SJSA1 (cell line): ENCODE measurements around the gene SLC30A2. TPM values are rescaled to one million over a fixed set of nuclear protein-coding genes. Genes with fewer than 3 reads are reported as not detected.

Source experiments
- DNase-seq, 2 experiments: peaks; one replicate each; pipeline ENCODE4 v3.0.0-alpha.2; 2015 to 2020; ENCODE audit warnings: low spot score in 2 of 2, low read depth in 1 of 2
- H3K27ac ChIP-seq: fragments of 250-450 bp; sonication (Bioruptor Pico); 2 replicates; pipeline ENCODE4 v1.5.1; 2020; ENCODE audit warnings: mild to moderate bottlenecking, moderate library complexity
- H3K27me3 ChIP-seq: fragments of 250-450 bp; sonication (Bioruptor Pico); replicated peaks from 2 replicates; pipeline ENCODE4 v1.5.1; 2020; ENCODE audit warnings: mild to moderate bottlenecking, moderate library complexity
- H3K36me3 ChIP-seq: fragments of 250-450 bp; sonication (Bioruptor Pico); 2 replicates; pipeline ENCODE4 v1.5.1; 2020; ENCODE audit warnings: mild to moderate bottlenecking
- H3K4me1 ChIP-seq: fragments of 250-450 bp; sonication (Bioruptor Pico); replicated peaks from 2 replicates; pipeline ENCODE4 v1.6.1; 2021; ENCODE audit warnings: mild to moderate bottlenecking
- H3K4me3 ChIP-seq: fragments of 250-450 bp; sonication (Bioruptor Pico); 2 replicates; pipeline ENCODE4 v1.5.1; 2020; ENCODE audit warnings: mild to moderate bottlenecking
- H3K9me3 ChIP-seq: fragments of 250-450 bp; sonication (Bioruptor Pico); replicated peaks from 2 replicates; pipeline ENCODE4 v1.5.1; 2020; ENCODE audit warnings: mild to moderate bottlenecking
- total RNA-seq: library from RNA; depleted of rRNA; stranded (reverse); fragments of >200 nt; shearing (Covaris generic); gene quantifications from 2 replicates; pipeline ENCODE4 v1.2.3, GENCODE V29; 2014

SLC30A2 gene
- total RNA-seq, 1 experiment from 2014 or later: not detected

DNA sequence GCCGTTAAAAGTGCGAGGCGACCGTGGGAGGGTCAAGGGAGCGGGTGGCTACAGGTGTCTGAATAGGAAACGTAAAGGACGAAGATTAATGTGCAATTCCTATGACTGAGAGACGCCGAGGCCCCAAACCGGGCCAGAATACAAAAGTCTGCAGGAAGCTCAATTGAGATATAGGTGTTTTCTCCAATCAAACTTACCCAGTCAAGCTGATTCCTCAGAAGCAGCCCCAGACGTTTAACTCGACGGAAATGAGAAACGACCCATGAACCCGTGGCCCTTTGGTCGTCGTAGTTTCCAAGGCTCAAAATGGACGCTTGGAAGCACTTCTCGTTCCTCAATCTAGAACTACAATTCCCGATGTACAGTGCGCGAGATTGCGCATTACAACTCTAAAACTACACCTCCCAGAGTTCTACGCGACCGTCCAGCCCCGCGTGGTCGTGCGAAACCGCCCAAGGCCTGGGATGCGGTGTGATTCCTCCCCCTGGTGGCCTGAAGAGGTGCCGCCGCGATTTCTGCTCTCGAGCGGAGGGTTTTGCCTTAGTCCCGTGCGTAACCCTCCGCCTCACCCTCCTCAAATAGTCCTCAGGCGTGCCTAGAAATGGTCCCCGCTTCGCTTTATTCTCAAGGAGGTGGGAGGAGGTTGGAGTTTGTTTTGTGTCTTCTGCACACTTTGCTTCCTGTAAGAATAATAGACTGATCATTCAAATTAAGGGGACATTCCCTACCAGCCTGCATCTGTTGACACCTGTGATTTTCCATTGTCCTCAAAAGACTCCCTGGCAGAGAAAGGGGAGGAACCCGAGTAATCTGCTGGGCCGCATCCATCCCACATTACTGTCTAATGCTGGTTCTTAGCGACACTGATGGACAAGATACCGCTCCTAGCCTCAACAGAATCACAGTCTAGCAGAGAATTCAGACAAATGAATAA lies 47.8 kb downstream of the SLC30A2 start, which contains the start of gene PAFAH2:
TSS of gene PAFAH2 (minus strand) at position 236 of the 934 bp plus-strand sequence. CDS start 7,247 bp downstream, outside the sequence.
- Histone ChIP-seq H3K27ac (peak within 1 kb of the TSS; percentile 6; the same call in 1 of the 2 replicates), H3K4me1 (peaks cover 13% of the 10 kb centered on the region), H3K27me3 (no peaks in the 10 kb centered on the region), H3K4me3 (peak within 1 kb of the TSS; percentile 47), H3K9me3 (no peaks in the 10 kb centered on the region), H3K36me3 (no peaks in the 10 kb centered on the region; the same call in 1 of the 2 replicates)
- DNase-seq: peak; percentile 95 to 98

DNA sequence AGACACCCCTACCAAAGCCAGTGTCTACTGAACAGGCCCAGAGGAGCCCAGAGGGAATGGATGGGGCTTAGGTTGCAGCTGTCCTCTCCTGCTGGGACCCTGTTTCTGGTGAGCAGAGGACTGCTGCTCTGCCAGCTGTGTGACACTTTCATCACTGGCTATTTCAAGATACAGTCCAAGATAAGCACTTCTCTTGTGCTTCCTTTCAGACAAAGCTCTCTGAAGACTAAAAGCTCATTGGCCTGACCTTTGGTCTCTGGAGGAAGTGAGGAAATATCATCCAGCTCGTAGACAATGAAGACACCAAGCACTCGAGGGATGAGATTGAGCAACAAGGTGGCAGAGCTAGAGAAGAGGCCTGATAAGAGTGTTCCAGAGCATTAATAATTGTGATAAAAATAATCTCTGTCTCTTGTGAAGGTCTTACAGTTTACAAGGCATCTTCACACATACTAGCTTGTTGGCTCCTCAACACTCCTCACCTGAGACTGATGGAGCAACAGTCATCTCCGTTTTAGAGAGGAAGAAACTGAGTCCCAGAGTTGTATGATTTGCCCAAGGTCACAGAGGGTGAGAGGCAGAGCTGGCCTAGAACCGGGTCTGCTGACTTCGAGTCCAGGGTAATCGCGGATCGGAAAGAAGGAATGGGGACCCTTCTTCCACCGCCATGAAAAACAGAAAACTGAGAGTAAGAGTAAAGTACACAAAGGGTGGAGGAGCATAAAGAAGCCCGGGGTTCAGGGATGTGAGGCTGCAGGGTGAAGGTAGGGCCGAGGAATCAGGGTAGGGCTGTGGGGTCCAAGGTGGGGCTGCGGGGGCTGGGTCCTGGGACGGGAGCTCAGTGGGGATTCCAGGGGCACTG lies 48.7 kb downstream of the SLC30A2 start:
- H3K36me3 ChIP-seq: no peaks in the 10 kb centered on the region; the same call in 1 of the 2 replicates
- H3K27me3 ChIP-seq: no peaks in the 10 kb centered on the region
- peak overlapping the region; percentile 6; the same call in 1 of the 2 replicates for H3K27ac ChIP-seq
- DNase-seq: peak in 1 of 2 experiments; percentile 12
- H3K4me3 ChIP-seq: peak overlapping the region; percentile 47
- no peaks in the 10 kb centered on the region for H3K9me3 ChIP-seq
- peaks cover 13% of the 10 kb centered on the region for H3K4me1 ChIP-seq

DNA sequence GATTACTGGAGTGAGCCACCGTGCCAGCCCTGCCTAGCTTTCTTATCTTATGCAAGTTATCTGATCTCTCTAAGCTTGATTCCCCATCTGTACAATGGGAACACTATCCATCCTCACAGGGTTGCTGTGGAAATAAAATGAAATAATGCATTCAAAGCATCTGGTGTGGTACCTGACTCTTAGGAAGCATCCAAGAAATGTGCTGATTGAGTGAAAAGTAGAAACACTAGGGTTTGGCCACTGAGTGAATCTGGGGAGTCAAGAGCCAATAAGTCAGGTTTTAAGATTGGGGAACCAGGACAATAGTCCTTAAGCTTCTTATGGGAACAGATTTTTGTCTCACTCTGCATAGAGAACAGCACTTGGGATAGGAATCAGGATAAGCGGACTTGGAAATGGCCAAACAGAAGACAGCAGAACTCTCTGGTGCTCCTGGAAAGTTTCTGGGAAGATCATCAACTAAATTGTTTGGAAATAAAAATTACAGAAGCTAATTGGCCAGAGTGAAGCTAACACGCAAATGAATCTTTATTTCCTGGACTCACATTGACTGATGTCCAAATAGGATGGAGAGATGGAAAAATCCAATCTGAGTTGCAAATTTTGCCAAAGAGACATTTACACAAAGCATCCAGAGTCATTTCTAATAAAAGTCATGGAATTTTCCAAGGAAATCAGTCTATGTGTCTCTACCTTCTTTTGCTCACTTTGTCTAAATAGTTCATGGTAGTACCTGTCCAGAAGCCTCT lies 51.3 kb downstream of the SLC30A2 start:
- Histone ChIP-seq H3K36me3 (no peaks in the 10 kb centered on the region; the same call in 1 of the 2 replicates), H3K9me3 (no peaks in the 10 kb centered on the region), H3K27me3 (no peaks in the 10 kb centered on the region), H3K27ac (no peak overlapping the region), H3K4me3 (no peak overlapping the region), H3K4me1 (peaks cover 13% of the 10 kb centered on the region)
- DNase-seq: no peak

DNA sequence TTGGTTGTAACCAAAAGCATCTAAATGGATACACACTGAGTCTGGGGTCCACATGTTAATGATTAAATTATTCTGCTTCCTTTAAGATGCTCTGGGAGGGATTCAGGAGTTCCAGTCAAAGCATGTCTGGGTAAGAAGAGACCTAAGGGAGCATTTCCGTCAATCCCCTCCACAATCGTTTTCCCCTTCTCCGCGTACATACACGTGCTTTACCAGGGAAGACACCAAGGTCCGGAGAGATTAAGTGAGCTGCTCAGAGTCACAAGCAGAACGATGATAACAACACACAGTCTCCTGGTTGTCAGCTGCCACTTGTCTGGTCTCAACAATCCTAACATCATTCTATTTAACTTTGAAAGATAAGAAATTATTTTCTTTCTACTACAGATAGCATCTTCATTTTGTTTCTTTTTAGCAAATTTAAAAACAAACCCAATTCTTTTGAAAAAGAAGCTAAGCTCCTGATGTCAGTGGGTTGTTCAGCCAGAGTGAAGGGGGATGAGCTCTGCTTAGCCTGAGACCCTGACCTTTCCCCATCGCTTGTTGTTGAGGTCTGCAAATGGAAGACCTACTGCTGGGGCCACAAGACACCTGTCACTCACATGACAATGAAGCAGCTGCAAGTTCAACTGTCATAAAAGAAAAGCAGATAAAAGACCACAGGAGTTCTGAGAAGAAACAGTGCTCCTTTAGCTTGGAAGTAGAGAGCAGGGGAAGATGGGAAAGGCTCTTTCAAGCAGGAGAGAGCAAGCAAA lies 52.5 kb downstream of the SLC30A2 start:
- no peaks in the 10 kb centered on the region for H3K9me3 ChIP-seq
- H3K4me3 ChIP-seq: no peak overlapping the region
- H3K27me3 ChIP-seq: no peaks in the 10 kb centered on the region
- no peak for DNase-seq
- H3K36me3 ChIP-seq: no peaks in the 10 kb centered on the region; the same call in 1 of the 2 replicates
- H3K27ac ChIP-seq: no peak overlapping the region
- peaks cover 10% of the 10 kb centered on the region for H3K4me1 ChIP-seq

DNA sequence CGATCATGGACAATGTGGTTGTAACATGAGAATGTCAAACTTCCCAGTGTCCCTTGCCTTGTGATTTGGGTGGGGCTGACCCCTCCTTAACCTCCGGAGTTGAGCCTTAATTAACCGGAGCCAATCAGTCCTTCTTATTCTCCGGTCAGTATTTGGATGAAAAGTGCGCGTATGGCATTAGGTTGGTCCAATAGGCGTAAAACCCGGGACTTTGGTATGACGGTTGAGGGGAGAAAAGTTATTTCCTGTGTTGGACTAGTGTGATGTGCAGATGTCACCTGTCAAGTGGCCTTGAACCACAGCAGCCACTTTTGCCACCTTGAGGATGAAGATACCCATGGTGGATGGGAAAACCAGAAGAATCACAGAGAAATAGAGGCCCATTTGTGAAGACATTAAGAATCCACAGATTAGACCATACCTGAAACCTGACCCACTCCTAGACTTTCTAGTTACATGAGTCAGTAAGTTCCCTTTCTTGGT lies 53.2 kb downstream of the SLC30A2 start:
- Histone ChIP-seq H3K36me3 (no peaks in the 10 kb centered on the region; the same call in 1 of the 2 replicates), H3K9me3 (no peaks in the 10 kb centered on the region), H3K4me3 (no peak overlapping the region), H3K27me3 (no peaks in the 10 kb centered on the region), H3K27ac (no peak overlapping the region), H3K4me1 (peaks cover 8% of the 10 kb centered on the region)
- no peak for DNase-seq

DNA sequence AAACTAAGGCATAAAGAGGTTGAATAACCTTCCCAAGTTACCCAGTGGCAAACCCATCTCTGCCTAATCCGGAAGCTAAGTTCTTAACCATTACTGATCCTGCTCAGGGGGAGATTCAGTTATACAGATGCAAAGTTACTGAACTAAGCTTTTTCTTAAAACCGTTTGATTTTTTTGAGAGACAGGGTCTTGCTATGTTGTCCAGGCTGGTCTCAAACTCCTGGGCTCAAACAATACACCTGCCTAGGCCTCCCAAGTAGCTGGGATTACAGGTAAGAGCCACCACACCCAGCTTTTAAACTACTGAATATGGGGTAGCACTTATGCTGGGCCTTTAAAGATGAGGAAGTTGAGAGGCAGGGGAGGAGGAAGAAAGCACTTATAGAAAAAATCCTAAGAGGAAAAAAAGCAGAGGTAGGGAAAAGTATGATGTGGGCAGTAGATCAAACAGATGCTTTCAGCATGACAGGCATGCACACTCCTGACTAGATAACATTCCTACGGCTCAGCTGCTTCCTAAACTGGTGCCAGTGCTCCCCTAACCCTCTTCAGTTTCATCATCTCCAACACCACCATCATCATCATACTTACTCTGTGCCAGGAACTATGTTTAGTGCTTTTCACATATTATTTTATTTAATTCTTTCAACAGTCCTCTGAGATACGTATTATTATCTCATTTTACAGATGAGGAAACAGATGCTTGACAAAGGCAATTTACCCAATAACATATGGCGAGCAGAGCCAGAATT lies 53.8 kb downstream of the SLC30A2 start:
- Histone ChIP-seq H3K27ac (no peak overlapping the region), H3K27me3 (no peaks in the 10 kb centered on the region)

DNA sequence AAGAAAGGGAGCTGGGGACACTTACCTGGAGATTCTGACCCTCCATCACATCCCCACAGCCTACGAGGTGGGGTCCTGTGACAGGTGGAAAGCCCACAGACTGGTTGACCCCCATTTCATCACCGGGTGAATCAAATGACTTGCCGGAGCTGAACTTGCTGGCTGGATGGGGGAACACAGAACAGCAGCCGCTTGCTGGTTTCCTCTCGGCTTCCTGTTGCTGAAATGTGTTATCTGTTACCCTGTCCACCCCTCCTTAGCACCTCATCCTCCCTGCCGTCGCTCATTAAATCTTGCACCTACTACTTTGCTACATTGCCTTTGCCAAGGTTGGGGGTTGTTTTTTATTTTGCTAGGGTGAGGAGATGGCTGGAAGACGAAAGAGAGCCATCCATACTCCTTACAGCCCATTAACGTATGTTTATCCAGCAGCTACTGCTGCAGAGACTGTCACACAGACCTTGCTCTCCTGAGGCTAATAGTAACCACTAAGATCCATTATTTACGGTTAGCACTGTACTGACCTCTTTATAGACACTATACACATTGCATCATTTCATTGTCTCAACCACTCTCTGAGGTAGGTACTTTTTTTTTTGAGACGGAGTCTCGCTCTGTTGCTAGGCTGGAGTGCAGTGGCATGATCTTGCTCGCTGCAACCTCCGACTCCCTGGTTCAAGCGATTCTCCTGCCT lies 55.1 kb downstream of the SLC30A2 start:
- Histone ChIP-seq H3K36me3 (peaks cover 2% of the 10 kb centered on the region; the same call in 1 of the 2 replicates), H3K9me3 (no peaks in the 10 kb centered on the region), H3K4me1 (no peaks in the 10 kb centered on the region)

More for the DNA sequence above, 53.8 kb downstream of the SLC30A2 start:
- Histone ChIP-seq H3K9me3 (no peaks in the 10 kb centered on the region), H3K36me3 (no peaks in the 10 kb centered on the region; the same call in 1 of the 2 replicates), H3K4me3 (no peak overlapping the region), H3K4me1 (peaks cover 5% of the 10 kb centered on the region)
- DNase-seq: no peak

DNA sequence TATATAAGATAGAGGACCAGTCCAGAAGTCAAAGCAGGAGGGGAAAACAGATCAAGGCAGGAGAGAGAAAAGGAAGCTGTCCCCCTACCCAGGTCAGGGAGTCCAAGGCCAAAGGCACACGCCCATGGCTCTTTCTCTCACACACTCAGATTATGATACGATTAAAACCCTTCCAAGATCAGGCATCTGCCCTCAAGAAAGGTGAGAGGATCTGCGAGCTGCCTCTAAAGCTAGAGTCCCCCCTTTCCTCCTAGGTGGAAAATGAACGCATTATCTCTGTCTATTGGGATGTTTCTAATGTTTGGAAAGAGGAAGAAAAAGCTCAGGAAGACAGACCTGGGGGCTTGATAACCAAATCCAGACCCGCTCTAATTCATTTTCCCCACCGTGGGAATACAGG lies 55.7 kb downstream of the SLC30A2 start:
- no peak for DNase-seq
- no peak overlapping the region for H3K27ac ChIP-seq
- H3K4me3 ChIP-seq: no peak overlapping the region
- H3K9me3 ChIP-seq: no peaks in the 10 kb centered on the region
- no peaks in the 10 kb centered on the region for H3K27me3 ChIP-seq
- H3K4me1 ChIP-seq: no peaks in the 10 kb centered on the region
- H3K36me3 ChIP-seq: peaks cover 6% of the 10 kb centered on the region

More for the DNA sequence above, 55.1 kb downstream of the SLC30A2 start:
- Histone ChIP-seq H3K4me3 (no peak overlapping the region), H3K27ac (no peak overlapping the region), H3K27me3 (no peaks in the 10 kb centered on the region)
- no peak for DNase-seq

DNA sequence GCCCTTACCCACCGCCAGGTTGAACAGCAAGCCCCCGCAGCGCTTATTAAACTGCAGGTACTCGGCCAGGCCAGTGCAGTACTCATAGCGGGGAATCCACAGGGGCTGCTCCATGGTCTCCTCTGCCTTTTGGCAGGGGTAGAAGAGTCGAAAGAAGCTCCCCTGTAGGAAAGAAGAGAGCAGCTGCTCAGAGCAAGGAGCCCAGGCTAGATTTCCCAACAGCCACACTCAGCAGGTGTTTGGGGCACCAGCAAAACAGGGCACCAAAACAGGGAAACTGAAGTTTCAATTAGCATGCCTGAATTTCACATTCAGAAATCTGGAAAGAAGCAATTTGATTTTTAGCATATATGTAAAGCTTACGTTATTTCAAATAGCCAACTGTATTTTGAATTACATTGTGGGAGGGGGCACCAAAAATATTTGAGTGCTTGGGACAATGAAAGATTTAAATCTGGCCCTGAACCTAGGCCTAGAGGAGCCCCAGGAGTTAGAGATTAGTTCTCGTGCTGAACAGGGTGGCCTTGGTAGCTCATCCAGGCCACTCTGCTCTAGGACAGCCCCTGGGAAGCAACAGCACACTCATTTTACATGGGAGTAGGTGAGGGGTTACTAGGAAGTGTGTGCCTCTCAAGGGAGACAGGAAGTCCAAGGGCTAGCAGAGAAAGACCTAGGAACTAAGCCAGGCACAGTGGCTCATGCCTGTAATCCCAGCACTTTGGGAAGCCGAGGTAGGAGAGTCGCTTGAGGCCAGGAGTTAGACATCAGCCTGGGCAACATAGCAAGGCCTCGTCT lies 56.3 kb downstream of the SLC30A2 start:
- Histone ChIP-seq H3K27me3 (no peaks in the 10 kb centered on the region), H3K4me3 (no peak overlapping the region), H3K4me1 (no peaks in the 10 kb centered on the region), H3K27ac (no peak overlapping the region), H3K36me3 (peaks cover 8% of the 10 kb centered on the region), H3K9me3 (no peaks in the 10 kb centered on the region)
- DNase-seq: no peak

DNA sequence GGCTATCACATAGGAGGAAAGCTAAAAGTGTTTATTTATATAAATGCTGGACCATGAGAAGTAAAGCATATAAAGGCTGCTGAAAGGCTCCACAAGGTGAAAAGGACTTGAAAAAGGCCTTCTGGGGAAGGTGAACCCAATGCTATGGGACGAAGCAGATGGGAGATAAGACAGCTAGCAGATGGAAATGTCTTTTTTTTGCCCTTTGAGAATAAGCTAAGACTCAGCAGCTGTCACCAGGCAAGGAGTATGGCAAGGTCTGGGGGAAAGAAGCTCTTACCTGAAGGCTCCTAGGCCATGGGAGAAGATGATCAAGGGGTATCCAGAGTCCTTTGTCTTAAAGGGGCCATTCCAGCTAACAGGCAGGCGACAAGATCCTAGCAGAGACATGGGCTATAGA lies 58.0 kb downstream of the SLC30A2 start:
- Histone ChIP-seq H3K9me3 (no peaks in the 10 kb centered on the region), H3K4me3 (no peak overlapping the region), H3K27ac (no peak overlapping the region), H3K4me1 (no peaks in the 10 kb centered on the region), H3K27me3 (no peaks in the 10 kb centered on the region), H3K36me3 (peaks cover 15% of the 10 kb centered on the region)
- DNase-seq: no peak
